ENCODE data around the gene KRTAP10-2.

GRCh38 chr21:44539991-44540666, 11.2 kb downstream of the KRTAP10-2 start, which contains the start of gene KRTAP10-1:
- no peak for TF ChIP-seq POLR2A (IDR thresholded peaks at IDR 0.05; ENCODE audit: low read length)
- no peak for TF ChIP-seq GATA1 (IDR thresholded peaks at IDR 0.05; ENCODE audit: low read depth, low read length)

Measured in erythroblast (primary cell).